Ramos (cell line): ENCODE data around the gene SEPTIN12.

Source experiments
- in situ Hi-C: fragments of 300-500 bp; cut with MboI; formaldehyde crosslinking; loops from one replicate; pipeline ENCODE4 v1.14.3; 2022; ENCODE audit warnings: low sequenced_read_pairs; ENCODE audit not compliant: unreplicated experiment

SEPTIN12 gene

DNA sequence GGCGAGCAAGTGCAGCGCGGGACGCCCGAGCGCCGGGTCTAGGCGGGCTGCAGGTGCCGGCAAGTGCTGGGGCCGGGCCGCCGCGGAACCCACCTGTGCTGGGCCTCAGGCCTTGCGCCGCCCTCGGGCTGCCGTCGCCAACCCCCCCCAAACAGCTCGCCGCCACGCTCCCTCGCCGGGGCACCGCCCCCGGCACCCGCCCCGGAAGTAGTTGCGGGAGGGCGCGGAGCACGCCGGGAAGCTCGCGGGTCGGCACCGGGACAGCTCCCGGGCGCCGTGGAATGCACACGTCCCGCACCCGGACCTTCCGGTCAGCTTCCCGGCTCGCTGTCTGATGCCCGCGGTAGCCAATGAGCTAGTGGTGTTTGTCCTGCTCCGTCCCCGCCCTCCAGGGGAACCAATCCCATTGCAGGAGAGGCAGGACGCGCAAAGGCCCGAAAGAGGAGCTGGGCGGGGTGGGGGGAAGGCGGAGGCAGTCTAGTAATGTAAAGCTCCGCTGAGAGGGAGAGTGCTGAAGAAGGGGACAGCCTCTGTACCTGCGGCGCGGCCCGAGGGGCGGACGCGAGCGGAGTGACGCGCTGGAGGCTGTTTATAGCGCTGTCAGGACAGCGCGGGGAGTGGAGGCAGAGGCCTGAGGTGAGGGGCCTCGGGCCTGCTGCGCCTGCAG lies 53.9 kb downstream of the SEPTIN12 start, which contains the start of the genes ANKS3 and DNAAF8:
TSS of gene ANKS3 (minus strand) at position 209 of the 667 bp plus-strand sequence. CDS start 4,122 bp downstream, outside the sequence.
TSS of gene DNAAF8 (plus strand) at position 475 of the 667 bp plus-strand sequence. CDS start 1,978 bp downstream, outside the sequence.
- in situ Hi-C loops: no loop called here

DNA sequence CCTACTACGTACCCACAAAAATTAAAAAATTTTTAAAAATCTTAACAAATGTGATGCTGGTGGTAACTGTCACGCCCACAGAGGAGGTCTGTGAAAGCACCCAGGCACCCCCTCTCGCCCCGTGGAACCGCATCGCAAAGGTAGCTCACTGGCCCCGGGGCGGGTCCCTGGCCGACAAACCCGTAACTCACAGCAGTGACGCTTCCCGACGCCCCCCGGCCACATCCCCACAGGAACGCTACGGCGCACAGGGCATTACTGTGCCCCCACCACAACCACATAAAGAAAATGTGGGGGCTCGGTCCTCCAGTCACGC lies 54.4 kb downstream of the SEPTIN12 start:
- in situ Hi-C loops: no loop called here

DNA sequence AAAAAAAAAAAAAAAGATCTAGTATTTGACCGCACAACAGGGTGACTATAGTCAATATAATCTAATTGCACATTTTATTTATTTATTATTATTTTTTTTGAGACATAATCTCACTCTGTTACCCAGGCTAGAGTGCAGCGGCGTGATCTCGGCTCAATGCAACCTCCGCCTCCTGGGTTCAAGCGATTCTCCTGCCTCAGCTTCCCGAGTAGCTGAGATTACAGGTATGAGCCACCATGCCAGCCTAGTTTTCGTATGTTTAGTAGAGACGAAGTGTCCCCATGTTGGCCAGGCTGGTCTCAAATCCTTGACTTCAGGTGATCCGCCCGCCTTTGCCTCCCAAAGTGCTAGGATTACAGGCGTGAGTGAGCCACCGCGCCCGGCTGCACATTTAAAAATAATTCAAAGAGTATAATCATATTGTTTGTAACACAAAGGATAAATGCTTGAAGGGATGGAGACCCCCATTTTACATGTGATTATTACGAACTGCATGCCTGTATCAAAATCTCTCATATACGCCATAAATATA lies 54.9 kb downstream of the SEPTIN12 start:
- in situ Hi-C loops: no loop called here

DNA sequence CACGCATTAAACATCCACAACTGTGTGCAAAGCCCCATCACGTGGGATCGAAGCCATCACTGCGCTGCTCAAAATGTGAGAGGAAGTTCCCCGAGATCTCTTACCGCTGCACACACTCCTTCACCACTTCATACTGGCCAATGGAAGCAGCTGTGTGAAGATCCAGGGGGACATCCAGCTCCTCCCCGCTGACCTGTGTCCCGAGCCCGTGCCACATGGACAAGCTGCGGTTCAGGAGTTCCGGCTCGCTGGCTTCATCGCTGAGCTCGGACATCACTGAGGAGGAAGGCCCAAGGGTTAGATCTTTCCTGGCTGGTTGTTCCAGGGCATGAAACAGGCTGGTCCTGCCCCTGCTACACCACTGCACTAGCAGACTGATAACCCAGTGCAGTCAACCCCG lies 58.3 kb downstream of the SEPTIN12 start:
- in situ Hi-C loops: no loop called here

DNA sequence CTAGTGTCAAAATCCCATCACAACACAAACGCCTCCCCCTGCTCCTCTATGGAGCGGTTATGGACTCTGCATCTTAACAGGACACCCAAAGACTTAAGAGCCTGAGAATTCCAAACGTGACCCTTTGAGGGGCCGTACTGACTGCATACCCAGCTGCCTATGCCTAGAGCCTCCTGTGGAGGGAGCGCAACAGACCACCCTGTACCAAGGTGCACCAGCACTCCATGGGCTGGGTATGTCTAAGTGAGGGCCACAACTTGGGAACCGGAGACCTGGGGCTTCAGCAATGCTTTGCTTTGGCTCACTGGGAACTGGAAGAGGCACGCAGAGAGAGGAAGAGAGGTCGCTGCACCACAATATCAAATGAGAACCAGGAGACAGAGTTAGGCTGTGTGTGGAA lies 59.5 kb downstream of the SEPTIN12 start:
- in situ Hi-C loops: no loop called here
